Right cardiac atrium (tissue), 5 donors: ENCODE measurements around the gene TUBA1A. TPM values are rescaled to one million over a fixed set of nuclear protein-coding genes. Genes with fewer than 3 reads are reported as not detected.
"Not testable (repeated sequence)": the region's sequence is repeated elsewhere in the genome, so short reads cannot be mapped to it uniquely, and the experiment has no call there.

Experiments
- ATAC-seq, 2 donors: fragments of 200-7000 bp; cut with Tn5 transposase; one replicate each; pipeline versions ENCODE4 v1.8.0 to v1.9.1; 2020; ENCODE audit warnings: moderate library complexity in 2 of 2, mild to moderate bottlenecking in 1 of 2
- DNase-seq, 3 donors: peaks; one replicate each; pipeline ENCODE4 v3.0.0-alpha.2; 2020
- H3K27ac ChIP-seq: one replicate; pipeline ENCODE4 v1.5.1; 2013; ENCODE audit warnings: mild to moderate bottlenecking, low read length, control low read depth, moderate library complexity
- H3K27me3 ChIP-seq: one replicate; pipeline ENCODE4 v1.6.1; 2013; ENCODE audit not compliant: control insufficient read depth, insufficient read depth
- H3K4me1 ChIP-seq: one replicate; pipeline ENCODE4 v1.6.1; 2013; ENCODE audit warnings: low read length; ENCODE audit not compliant: control insufficient read depth, insufficient read depth
- H3K4me3 ChIP-seq: one replicate; pipeline ENCODE4 v1.5.1; 2013; ENCODE audit warnings: low read length, control low read depth
- H3K9me3 ChIP-seq: one replicate; pipeline ENCODE4 v1.6.1; 2013; ENCODE audit warnings: low read length; ENCODE audit not compliant: control insufficient read depth
- WGBS: extraction: QIAGEN DNeasy Blood & Tissue Kit; methylation state at CpG from one replicate; pipeline ENCODE4 v1.1.7; 2013; 5-methylcytosine and 5-hydroxymethylcytosine counted together
- intact Hi-C, 4 donors: fragments of 100-400 bp; cut with DNase I; formaldehyde crosslinking; loops; one replicate each; pipeline versions ENCODE4 v1.11.0 to v1.14.0; 2022 to 2023
- polyA plus RNA-seq: library from polyadenylated mRNA; stranded (reverse); fragments of 200-250 nt; gene quantifications from one replicate; pipeline ENCODE4 v1.2.3, GENCODE V29; 2013
- total RNA-seq, 4 donors: library from RNA; stranded (reverse); fragmentation: NEBNext Ultra II Directional; extraction: Animal tissue kit (Norgen Biotek cat#: 25700); gene quantifications; one replicate each; pipeline ENCODE4 v1.2.1, GENCODE V29; 2021
- donor health status: healthy with polysubstance abuse.
- donor health status: DM: no; HTN: yes; CAD: no.
- donor health status: DM: no; HTN: no; CAD: no.
- donor health status: DM: no; HTN: yes; CAD: no; lungs with severe emphysema.
- donor health status: DM: yes; HTN: yes; CAD: no.

Gene TUBA1A
- total and polyA plus RNA-seq, 5 donors = 75.6 to 149 (median 129) TPM

DNA sequence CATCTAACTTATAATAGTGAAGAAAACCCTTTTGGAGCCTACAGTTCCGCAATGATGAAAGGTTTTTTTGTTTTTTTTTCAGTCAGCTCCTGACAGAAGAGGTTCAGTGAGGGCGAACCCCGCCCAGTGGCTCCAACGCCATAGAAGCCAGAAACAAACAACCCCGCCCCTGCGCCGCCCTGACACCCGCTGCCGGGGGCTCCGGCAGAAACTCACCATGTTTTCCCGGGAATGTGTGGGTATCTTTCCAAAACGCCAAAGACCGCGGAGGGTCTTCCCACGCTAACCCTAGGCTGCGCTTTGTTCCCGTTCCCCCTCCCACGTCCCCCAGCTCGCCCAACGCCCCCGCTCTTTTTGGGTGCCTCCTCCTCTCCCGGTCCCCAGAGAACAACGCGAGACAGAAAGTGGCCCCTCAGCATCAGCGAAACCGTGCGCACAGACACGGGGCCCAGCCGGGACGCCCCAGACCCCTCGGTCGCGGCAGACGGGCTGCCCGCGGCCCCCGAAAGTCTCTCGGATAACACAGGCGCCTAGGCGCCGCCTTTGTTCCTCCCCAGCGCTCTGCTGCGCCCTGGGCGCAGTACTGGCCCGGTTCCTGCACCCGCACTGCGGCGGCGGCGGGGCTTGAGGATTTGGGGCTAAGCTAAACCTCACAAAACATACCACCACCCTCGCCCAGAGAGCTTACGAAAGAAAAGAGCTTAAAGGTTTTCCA, 522 bp downstream of the TUBA1A start:
- Histone ChIP-seq H3K9me3 (no peaks in the 10 kb centered on the region), H3K27me3 (no peaks in the 10 kb centered on the region), H3K4me1 (no peaks in the 10 kb centered on the region), H3K27ac (peak overlapping the region; percentile 73), H3K4me3 (peak overlapping the region; percentile 68)
- WGBS = under 1% methylated on average over 52 of the region's 52 CpGs
- DNase-seq (peak; percentile 90 to 96 (median 94)), ATAC-seq (peak; percentile 89 to 91)
- intact Hi-C loops = loop anchor here in 3 of 4 donors (5.0 to 10.0 kb wide), 4 partner anchors 44 to 56 kb away; partner anchors contain the start of gene TUBA1B (in 2 of the 3)

DNA sequence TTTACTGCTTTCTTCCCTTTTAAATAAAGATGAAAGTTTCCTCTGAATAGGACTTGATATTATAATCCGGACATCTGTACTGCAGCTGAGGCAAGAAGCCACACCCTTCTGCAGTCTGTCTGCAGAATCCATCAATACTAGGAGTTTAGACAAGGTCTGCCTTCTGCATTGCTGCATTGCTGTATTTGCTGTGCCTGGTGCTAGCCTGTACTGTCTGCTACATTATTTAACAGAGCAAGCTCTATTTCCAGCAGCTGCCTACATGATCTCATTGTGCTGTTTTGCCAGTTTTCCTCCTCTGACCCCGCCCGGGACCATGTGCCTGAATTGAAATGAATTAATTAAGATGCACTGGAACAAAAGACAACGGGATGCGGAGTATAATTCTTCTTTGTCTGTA, 1.7 kb downstream of the TUBA1A start:
- ATAC-seq (peak; percentile 44 to 66), DNase-seq (peak; percentile 44 to 78 (median 59))
- H3K27ac ChIP-seq = peak overlapping the region; percentile 66
- no peaks in the 10 kb centered on the region for H3K4me1 ChIP-seq
- intact Hi-C loops = loop anchor here in 3 of 4 donors (5.0 to 10.0 kb wide), 4 partner anchors 45 to 55 kb away; partner anchors contain the start of gene TUBA1B (in 2 of the 3)
- H3K4me3 ChIP-seq = peak overlapping the region; percentile 68
- no peaks in the 10 kb centered on the region for H3K27me3 ChIP-seq
- WGBS = 15% methylated on average over 5 of the region's 5 CpGs
- no peaks in the 10 kb centered on the region for H3K9me3 ChIP-seq

DNA sequence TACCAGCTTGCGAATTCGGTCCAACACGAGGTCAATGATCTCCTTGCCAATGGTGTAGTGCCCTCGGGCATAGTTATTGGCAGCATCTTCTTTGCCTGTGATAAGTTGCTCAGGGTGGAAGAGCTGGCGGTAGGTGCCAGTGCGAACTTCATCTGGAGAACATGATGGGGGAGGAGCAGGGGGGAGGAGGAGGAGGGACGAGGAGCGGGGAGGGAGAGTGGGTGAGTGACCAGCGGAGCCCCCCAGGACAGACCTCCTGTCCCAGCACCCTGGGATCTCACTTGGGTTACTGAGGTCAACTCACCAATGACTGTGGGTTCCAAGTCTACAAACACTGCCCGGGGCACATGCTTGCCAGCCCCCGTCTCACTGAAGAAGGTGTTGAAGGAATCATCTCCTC, 2.6 kb downstream of the TUBA1A start:
- H3K4me1 ChIP-seq, ATAC-seq, H3K4me3 ChIP-seq, H3K9me3 ChIP-seq, H3K27ac ChIP-seq, H3K27me3 ChIP-seq, DNase-seq: not testable (repeated sequence)
- 54% methylated on average over 11 of the region's 11 CpGs for WGBS
- intact Hi-C loops = loop anchor here in 3 of 4 donors (5.0 to 10.0 kb wide), 4 partner anchors 46 to 54 kb away; partner anchors contain the start of gene TUBA1B (in 2 of the 3)

DNA sequence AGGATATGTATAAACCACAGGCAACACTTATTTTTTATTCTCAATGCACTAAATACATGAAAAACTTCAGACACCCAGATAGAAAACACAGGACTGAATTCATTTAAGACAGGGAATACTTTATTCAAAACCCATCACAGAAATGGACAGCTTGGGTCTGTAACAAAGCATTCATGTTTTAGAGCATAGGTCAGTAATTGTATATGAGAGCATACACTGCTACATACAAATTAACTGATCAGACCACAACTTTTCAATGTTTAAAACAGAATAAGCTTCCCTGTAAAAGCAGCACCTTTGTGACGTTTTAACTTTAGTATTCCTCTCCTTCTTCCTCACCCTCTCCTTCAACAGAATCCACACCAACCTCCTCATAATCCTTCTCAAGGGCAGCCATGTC, 4.2 kb downstream of the TUBA1A start:
- 68% methylated on average over 1 of the region's 1 CpG for WGBS
- intact Hi-C loops = loop anchor here in 3 of 4 donors (5.0 to 10.0 kb wide), 4 partner anchors 47 to 52 kb away; partner anchors contain the start of gene TUBA1B (in 2 of the 3)
- DNase-seq, ATAC-seq, H3K4me3 ChIP-seq, H3K27me3 ChIP-seq, H3K27ac ChIP-seq, H3K4me1 ChIP-seq, H3K9me3 ChIP-seq: not testable (repeated sequence)

DNA sequence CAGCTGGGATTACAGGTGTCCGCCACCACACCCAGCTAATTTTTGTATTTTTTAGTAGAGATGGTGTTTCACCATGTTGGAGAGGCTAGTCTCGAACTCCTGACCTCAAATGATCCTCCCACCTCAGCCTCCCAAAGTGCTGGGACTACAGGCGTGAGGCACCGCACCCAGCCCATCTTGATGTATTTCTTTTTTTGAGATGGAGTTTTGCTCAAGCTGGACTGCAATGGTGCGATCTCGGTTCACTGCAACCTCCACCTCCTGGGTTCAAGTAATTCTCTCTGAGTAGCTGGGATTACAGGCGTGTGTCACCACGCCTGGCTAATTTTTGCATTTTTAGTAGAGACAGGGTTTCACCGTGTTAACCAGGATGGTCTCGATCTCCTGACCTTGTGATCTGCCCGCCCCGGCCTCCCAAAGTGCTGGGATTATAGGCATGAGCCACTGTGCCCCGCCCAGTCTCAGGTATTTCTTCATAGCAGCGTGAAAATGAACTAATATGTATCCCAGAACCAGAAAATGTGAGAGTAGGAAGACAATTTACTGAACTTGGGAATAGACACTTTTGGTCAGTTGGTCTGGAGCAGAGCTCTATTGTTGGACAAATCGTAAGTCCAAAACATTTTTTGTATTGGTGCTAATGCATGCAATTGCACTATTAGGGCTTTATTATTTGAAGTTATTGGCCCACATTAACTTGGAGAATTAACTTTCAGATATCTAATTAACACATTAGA, 5.5 kb downstream of the TUBA1A start:
- WGBS = 88% methylated on average over 15 of the region's 15 CpGs
- DNase-seq, H3K4me1 ChIP-seq, H3K4me3 ChIP-seq, ATAC-seq, H3K9me3 ChIP-seq, H3K27ac ChIP-seq, H3K27me3 ChIP-seq: not testable (repeated sequence)
- intact Hi-C loops = loop anchor here in 1 of 4 donors (10.0 kb wide), 1 partner anchor 49 kb away; the partner anchor contains the start of gene TUBA1B

DNA sequence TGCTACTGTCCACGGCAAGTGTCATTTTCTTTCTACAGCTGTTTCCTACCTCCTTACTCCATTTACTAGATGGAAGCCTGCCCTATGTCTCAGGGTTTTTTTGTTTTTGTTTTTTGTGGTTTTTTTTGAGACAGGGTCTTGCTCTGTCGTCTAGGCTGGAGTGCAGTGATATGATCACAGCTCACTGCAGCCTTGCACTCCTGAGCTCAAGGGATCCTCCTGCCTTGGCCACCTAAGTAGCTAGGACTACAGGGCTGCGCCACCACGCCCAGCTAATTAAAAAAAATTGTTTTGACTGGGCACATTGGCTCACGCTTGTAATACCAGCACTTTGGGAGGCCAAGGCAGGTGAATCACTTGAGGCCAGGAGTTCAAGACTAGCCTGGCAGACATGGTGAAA, 14.7 kb downstream of the TUBA1A start:
- 80% methylated on average over 5 of the region's 5 CpGs for WGBS
- intact Hi-C loops = no loop called here
- DNase-seq (no peak), ATAC-seq (no peak)
- no peaks in the 10 kb centered on the region for H3K27me3 ChIP-seq
- no peak overlapping the region for H3K4me3 ChIP-seq
- H3K27ac ChIP-seq = no peak overlapping the region
- H3K4me1 ChIP-seq = no peaks in the 10 kb centered on the region
- H3K9me3 ChIP-seq = no peaks in the 10 kb centered on the region

DNA sequence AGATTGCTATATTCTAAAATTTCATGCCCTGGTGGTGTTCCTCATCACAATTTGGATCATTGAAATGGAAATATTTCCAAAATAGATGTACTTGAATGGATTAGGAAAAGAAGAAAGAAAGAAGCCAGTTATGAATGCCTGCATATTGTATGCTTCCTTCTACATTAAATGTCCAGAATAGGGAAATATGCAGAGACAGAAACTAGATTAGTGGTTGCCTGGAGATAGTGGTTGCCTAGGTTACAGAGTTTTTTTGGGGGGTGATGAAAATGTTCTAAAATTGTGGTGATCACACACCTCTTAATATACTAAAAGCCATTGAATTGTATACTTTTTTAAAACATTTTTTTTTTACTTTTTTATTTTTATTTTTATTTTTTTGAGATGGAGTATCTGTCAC, 18.0 kb downstream of the TUBA1A start:
- Histone ChIP-seq H3K27ac (no peak overlapping the region), H3K9me3 (no peaks in the 10 kb centered on the region), H3K4me1 (no peaks in the 10 kb centered on the region), H3K27me3 (no peaks in the 10 kb centered on the region), H3K4me3 (no peak overlapping the region)
- no peak for DNase-seq
- ATAC-seq = no peak
- intact Hi-C loops = no loop called here

DNA sequence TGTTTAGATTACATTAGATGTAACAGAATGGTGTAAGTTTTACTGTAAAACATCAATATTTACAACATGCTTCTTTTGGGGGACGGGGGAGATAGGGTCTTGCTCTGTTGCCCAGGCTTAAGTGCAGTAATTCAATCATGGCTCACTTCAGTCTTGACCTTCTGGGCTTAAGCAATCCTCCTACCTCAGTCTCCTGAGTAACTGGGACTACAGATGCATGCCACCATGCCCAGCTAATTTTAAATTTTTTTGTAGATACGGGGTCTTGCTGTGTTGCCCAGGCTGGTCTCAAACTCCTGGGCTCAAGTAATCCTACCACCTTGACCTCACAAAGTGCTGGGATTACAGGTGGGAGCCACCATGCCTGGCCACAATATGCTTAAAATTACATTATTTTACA, 23.8 kb downstream of the TUBA1A start:
- Histone ChIP-seq H3K9me3 (no peaks in the 10 kb centered on the region), H3K27me3 (no peaks in the 10 kb centered on the region), H3K27ac (no peak overlapping the region), H3K4me1 (no peaks in the 10 kb centered on the region), H3K4me3 (no peak overlapping the region)
- ATAC-seq (no peak), DNase-seq (no peak)
- intact Hi-C loops = no loop called here
- 97% methylated on average over 2 of the region's 2 CpGs for WGBS

DNA sequence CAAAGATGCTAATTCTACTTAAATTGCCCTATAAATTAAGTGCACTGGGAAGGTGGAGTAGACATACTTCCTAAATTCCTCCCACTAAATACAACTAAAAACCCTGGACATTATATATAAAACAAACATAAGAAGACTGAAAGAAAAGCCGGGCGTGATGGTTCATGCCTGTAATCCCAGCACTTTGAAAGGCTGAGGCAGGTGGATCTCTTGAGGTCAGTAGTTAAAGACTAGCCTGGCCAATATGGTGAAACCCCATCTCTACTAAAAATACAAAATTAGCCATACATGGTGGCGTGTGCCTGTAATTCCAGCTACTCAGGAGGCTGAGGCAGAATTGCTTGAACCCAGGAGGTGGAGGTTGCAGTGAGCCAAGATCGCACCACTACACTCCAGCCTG, 27.0 kb downstream of the TUBA1A start:
- H3K9me3 ChIP-seq, H3K4me1 ChIP-seq, DNase-seq, ATAC-seq, H3K27ac ChIP-seq, intact Hi-C loops, H3K27me3 ChIP-seq, H3K4me3 ChIP-seq: not testable (repeated sequence)
- WGBS = 94% methylated on average over 4 of the region's 4 CpGs

DNA sequence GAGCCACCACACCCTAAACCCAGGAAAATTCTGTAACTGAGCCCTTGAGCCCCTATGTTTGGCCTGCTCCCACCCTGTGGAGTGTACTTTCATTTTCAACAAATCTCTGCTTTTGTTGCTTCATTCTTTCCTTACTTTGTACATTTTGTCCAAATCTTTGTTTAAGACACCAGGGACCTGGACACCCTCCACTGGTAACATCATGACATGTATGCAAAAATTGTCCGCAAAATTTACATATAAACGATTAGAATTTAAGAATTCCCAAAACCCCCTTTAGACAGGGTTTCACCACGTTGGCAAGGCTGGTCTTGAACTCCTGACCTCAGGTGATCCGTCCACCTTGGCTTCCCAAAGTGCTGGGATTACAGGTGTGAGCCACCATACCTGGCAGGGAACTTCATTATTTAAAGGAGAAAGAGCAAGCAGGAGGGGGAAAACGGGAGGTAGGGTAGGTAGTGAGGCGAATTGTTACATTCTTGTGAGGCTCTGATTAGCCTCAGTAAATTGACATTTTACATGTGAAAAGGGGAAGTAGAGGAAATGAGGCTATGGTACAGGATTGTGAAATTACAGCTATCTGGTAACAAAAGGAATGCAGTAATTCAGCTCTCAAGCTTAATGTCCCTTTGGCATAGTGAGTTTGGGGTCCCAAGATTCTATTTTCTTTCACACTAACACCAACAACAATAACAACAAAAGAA, 27.6 kb downstream of the TUBA1A start:
- no peaks in the 10 kb centered on the region for H3K4me1 ChIP-seq
- DNase-seq (no peak), ATAC-seq (no peak)
- WGBS = 76% methylated on average over 6 of the region's 6 CpGs
- H3K27me3 ChIP-seq = no peaks in the 10 kb centered on the region
- no peak overlapping the region for H3K4me3 ChIP-seq
- no peaks in the 10 kb centered on the region for H3K9me3 ChIP-seq
- intact Hi-C loops = no loop called here
- no peak overlapping the region for H3K27ac ChIP-seq

DNA sequence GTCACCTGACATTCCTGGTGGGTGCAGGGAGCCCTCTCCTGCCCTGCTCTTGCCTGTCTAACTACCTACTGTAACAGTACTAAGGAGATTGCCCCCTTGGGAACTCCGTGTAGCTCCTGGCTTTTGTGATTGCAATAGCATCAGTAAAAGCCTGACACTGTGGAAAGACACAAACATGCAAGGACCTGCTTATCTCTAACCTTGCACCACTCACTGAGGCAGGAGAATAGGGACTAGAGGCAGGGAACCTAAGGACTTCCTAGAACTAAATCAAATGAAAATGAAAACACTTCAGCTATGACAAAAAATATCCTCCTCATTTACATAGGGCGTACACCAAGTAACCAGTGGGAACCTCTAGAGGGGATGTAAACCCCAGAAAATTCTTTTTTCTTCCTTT, 28.5 kb downstream of the TUBA1A start:
- H3K4me3 ChIP-seq = no peak overlapping the region
- H3K27me3 ChIP-seq = no peaks in the 10 kb centered on the region
- DNase-seq (no peak), ATAC-seq (no peak)
- no peak overlapping the region for H3K27ac ChIP-seq
- H3K4me1 ChIP-seq = no peaks in the 10 kb centered on the region
- WGBS = 72% methylated on average over 2 of the region's 2 CpGs
- no peaks in the 10 kb centered on the region for H3K9me3 ChIP-seq
- intact Hi-C loops = no loop called here
